GM23248 (cell line): Measurements from ENCODE around the gene PLEKHG5. TPM values are rescaled to one million over a fixed set of nuclear protein-coding genes. Genes with fewer than 3 reads are reported as not detected.

ENCODE experiments used
- DNase-seq: peaks from one replicate; pipeline ENCODE4 v3.0.0-alpha.2; 2015
- H2AFZ ChIP-seq: fragments of 200-600 bp; sonication (generic); 2 replicates; pipeline ENCODE4 v1.6.1; 2016; ENCODE audit warnings: antibody characterized with exemption
- H3F3A ChIP-seq: fragments of 200-600 bp; sonication (generic); 2 replicates; pipeline ENCODE4 v1.6.1; 2016; ENCODE audit warnings: mild to moderate bottlenecking, antibody characterized with exemption, mixed run types; ENCODE audit not compliant: insufficient read depth
- H3K27ac ChIP-seq: fragments of 200-600 bp; sonication (generic); 2 replicates; pipeline ENCODE4 v1.5.1; 2016; ENCODE audit warnings: mild to moderate bottlenecking
- H3K27me3 ChIP-seq: fragments of 200-600 bp; sonication (generic); replicated peaks from 2 replicates; pipeline ENCODE4 v1.6.1; 2016; ENCODE audit warnings: mild to moderate bottlenecking; ENCODE audit not compliant: insufficient read depth
- H3K36me3 ChIP-seq: fragments of 200-600 bp; sonication (generic); 2 replicates; pipeline ENCODE4 v1.6.1; 2016; ENCODE audit warnings: low read depth, mild to moderate bottlenecking
- H3K4me1 ChIP-seq: fragments of 200-600 bp; sonication (generic); 2 replicates; pipeline ENCODE4 v1.6.1; 2016; ENCODE audit warnings: mild to moderate bottlenecking; ENCODE audit not compliant: insufficient read depth
- H3K4me2 ChIP-seq: fragments of 200-600 bp; sonication (generic); one replicate; pipeline ENCODE4 v1.6.1; 2016; ENCODE audit warnings: mild to moderate bottlenecking; ENCODE audit not compliant: unreplicated experiment
- H3K4me3 ChIP-seq: fragments of 200-600 bp; sonication (generic); 2 replicates; pipeline ENCODE4 v1.5.1; 2016; ENCODE audit warnings: mild to moderate bottlenecking
- H3K79me2 ChIP-seq: fragments of 200-600 bp; sonication (generic); 2 replicates; pipeline ENCODE4 v1.6.1; 2016; ENCODE audit warnings: mild to moderate bottlenecking; ENCODE audit not compliant: insufficient read depth
- H3K9ac ChIP-seq: fragments of 200-600 bp; sonication (generic); 2 replicates; pipeline ENCODE4 v1.6.1; 2016; ENCODE audit warnings: mild to moderate bottlenecking
- H3K9me2 ChIP-seq: fragments of 200-600 bp; sonication (generic); 2 replicates; pipeline ENCODE4 v1.6.1; 2016; ENCODE audit warnings: mixed run types, mild to moderate bottlenecking, moderate library complexity; ENCODE audit not compliant: insufficient read depth
- H3K9me3 ChIP-seq: fragments of 200-600 bp; sonication (generic); one replicate; pipeline ENCODE4 v1.6.1; 2017; ENCODE audit warnings: low read depth
- H4K20me1 ChIP-seq: fragments of 200-600 bp; sonication (generic); 2 replicates; pipeline ENCODE4 v1.6.0; 2016; ENCODE audit not compliant: insufficient read depth
- EZH2 ChIP-seq: fragments of 200-600 bp; sonication (generic); IDR thresholded peaks from 2 replicates; pipeline ENCODE4 v1.6.1; 2018; ENCODE audit warnings: antibody characterized with exemption, mild to moderate bottlenecking; ENCODE audit not compliant: insufficient read depth, poor library complexity, severe bottlenecking
- EZH2phosphoT487 ChIP-seq: fragments of 200-600 bp; sonication (generic); IDR thresholded peaks from 2 replicates; pipeline ENCODE4 v1.6.1; 2018; ENCODE audit warnings: antibody characterized with exemption, moderate library complexity, mild to moderate bottlenecking, low read depth; ENCODE audit not compliant: insufficient read depth
- WGBS, 2 experiments: methylation state at CpG; one replicate each; pipeline ENCODE4 v1.1.6; 2015 to 2017; ENCODE audit warnings: low lambda C conversion rate in 2 of 2, low coverage in 1 of 2; ENCODE audit errors: missing lambda C conversion rate in 2 of 2; 5-methylcytosine and 5-hydroxymethylcytosine counted together
- in situ Hi-C: fragments of 300-500 bp; cut with MboI; formaldehyde crosslinking; loops from 2 replicates; pipeline ENCODE4 v1.15.0; 2020
- microRNA-seq: library from miRNA; unstranded; fragments of <30 nt; microRNA quantifications from one replicate; pipeline ENCODE4, GENCODE V29; 2016; ENCODE audit warnings: borderline number of aligned reads
- polyA plus RNA-seq: library from polyadenylated mRNA; unstranded; fragments of >200 nt; fragmentation: Nextera tagmentation; extraction: Ambion mirVana; gene quantifications from 2 replicates; pipeline ENCODE4 v1.2.1, GENCODE V29; 2016
- small RNA-seq: library from RNA; depleted of rRNA; stranded (forward); fragments of <200 nt; gene quantifications from one replicate; pipeline ENCODE3, GENCODE V24; 2014; ENCODE audit warnings: low read depth, low replicate concordance
- total RNA-seq: library from RNA; depleted of rRNA; stranded (reverse); fragments of >200 nt; shearing (Covaris generic); gene quantifications from 2 replicates; pipeline ENCODE4 v1.2.3, GENCODE V29; 2014; rRNA removed

The PLEKHG5 gene
- total and polyA plus RNA-seq, 2 experiments from 2014 or later, result 2.8 to 7.6 TPM

DNA sequence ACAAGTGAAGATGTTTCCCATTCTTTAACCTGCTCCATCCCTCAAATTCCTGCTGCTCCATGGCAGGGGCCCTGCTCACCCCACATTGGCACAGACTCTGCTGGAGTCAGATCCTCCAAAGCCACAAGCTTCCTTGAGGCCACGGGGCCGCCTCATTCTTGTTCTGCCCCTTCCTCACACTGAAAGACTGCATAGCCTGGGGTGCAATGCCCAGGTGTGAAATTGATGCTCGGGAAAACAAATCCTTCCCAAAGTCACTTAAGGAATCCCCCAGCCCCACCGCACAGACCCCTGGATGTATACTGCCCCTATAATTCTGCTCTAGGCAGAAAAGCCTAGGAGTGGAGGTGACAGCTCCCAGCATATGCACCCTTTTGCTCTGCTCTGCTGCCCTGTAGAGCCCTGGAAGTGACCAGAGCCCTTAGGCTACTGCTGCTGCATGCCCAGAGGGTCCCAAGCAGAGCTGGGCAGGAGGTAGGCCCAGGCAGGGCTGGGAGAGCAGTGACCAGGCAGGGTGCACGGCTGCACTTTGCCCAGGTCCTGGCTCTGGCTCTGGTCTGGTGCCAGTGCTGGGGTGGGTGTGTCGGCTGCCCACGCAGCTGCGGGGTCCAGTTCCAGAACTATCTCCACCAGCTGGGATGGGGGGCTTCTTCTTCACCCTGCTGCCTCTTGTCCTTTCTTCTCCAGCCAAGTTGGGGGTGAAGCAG is 73.4 kb downstream of the PLEKHG5 start:
- Histone ChIP-seq H3K4me2 (no peak overlapping the region), H3K9me3 (no peaks in the 10 kb centered on the region), H2AFZ (no peak overlapping the region), H3K4me3 (no peak overlapping the region), H3K27ac (no peak overlapping the region), H4K20me1 (no peaks in the 10 kb centered on the region), H3K79me2 (no peaks in the 10 kb centered on the region), H3K9ac (no peak overlapping the region), H3K9me2 (no peaks in the 10 kb centered on the region), H3K4me1 (peaks cover 13% of the 10 kb centered on the region), H3K36me3 (no peaks in the 10 kb centered on the region), H3K27me3 (peaks cover 69% of the 10 kb centered on the region), H3F3A (0 out of 2 replicates have a peak, but pooled peaks cover 1% of the 10 kb centered on the region)
- in situ Hi-C loops, result no loop called here
- DNase-seq, result no peak
- WGBS, 2 experiments, result 50 to 54% methylated on average over 8 of the region's 8 CpGs
- no peak for TF ChIP-seq EZH2
- no peak for TF ChIP-seq EZH2phosphoT487

Small RNA genes within 50 kb of the gene (microRNA-seq; reads per million reads assigned to microRNA genes)
- not detected for gene MIR4252

Small RNA genes within 50 kb of the gene (small RNA-seq; reads per million reads assigned to genes)
- gene MIR4252 (not detected), gene RNU6-731P (not detected)

Other genes with a start within 250 kb of the PLEKHG5 start
- gene HES3, start 247.5 kb downstream of the PLEKHG5 start, total RNA-seq, result not detected in 2 replicates
- gene HES3, start 247.5 kb downstream of the PLEKHG5 start, polyA plus RNA-seq, result not detected in 2 replicates
- 8.0 and 8.6 TPM in 2 replicates for gene GPR153, start 230.6 kb downstream of the PLEKHG5 start, total RNA-seq
- 0.69 and 0.84 TPM in 2 replicates for gene GPR153, start 230.6 kb downstream of the PLEKHG5 start, polyA plus RNA-seq
- gene ACOT7, start 97.9 kb downstream of the PLEKHG5 start, total RNA-seq, result 20.0 and 25.7 TPM in 2 replicates
- gene ACOT7, start 97.9 kb downstream of the PLEKHG5 start, polyA plus RNA-seq, result 74.7 and 79.2 TPM in 2 replicates
- not detected in 2 replicates for gene HES2, start 71.7 kb downstream of the PLEKHG5 start, total RNA-seq
- gene HES2, start 71.7 kb downstream of the PLEKHG5 start, polyA plus RNA-seq, result not detected in 2 replicates
- gene ESPN, start 66.9 kb downstream of the PLEKHG5 start, total RNA-seq, result not detected in 2 replicates
- gene ESPN, start 66.9 kb downstream of the PLEKHG5 start, polyA plus RNA-seq, result not detected in 2 replicates
- 5.6 and 12.1 TPM in 2 replicates for gene TNFRSF25, start 25.5 kb downstream of the PLEKHG5 start, total RNA-seq
- 2.5 and 3.1 TPM in 2 replicates for gene TNFRSF25, start 25.5 kb downstream of the PLEKHG5 start, polyA plus RNA-seq
- 16.6 and 27.8 TPM in 2 replicates for gene NOL9, start 62.8 kb upstream of the PLEKHG5 start, total RNA-seq
- gene NOL9, start 62.8 kb upstream of the PLEKHG5 start, polyA plus RNA-seq, result 13.0 and 15.7 TPM in 2 replicates
- gene TAS1R1, start 63.6 kb upstream of the PLEKHG5 start, total RNA-seq, result not detected in 2 replicates
- gene TAS1R1, start 63.6 kb upstream of the PLEKHG5 start, polyA plus RNA-seq, result not detected in 2 replicates
- gene ZBTB48, start 88.3 kb upstream of the PLEKHG5 start, total RNA-seq, result 16.4 and 31.7 TPM in 2 replicates
- gene ZBTB48, start 88.3 kb upstream of the PLEKHG5 start, polyA plus RNA-seq, result 11.2 and 15.4 TPM in 2 replicates
- gene KLHL21, start 111.2 kb upstream of the PLEKHG5 start, total RNA-seq, result 39.3 and 52.9 TPM in 2 replicates
- 16.6 and 17.7 TPM in 2 replicates for gene KLHL21, start 111.2 kb upstream of the PLEKHG5 start, polyA plus RNA-seq
- 21.3 and 21.5 TPM in 2 replicates for gene PHF13, start 122.1 kb upstream of the PLEKHG5 start, total RNA-seq
- 11.2 and 11.6 TPM in 2 replicates for gene PHF13, start 122.1 kb upstream of the PLEKHG5 start, polyA plus RNA-seq
- gene THAP3, start 133.2 kb upstream of the PLEKHG5 start, total RNA-seq, result 14.5 and 18.8 TPM in 2 replicates
- 19.0 and 19.5 TPM in 2 replicates for gene THAP3, start 133.2 kb upstream of the PLEKHG5 start, polyA plus RNA-seq
- gene DNAJC11, start 210.1 kb upstream of the PLEKHG5 start, total RNA-seq, result 23.4 and 28.9 TPM in 2 replicates
- gene DNAJC11, start 210.1 kb upstream of the PLEKHG5 start, polyA plus RNA-seq, result 40.6 and 46.9 TPM in 2 replicates